Subcutaneous abdominal adipose tissue (tissue), 5 donors: ENCODE results near the gene PILRA.
"Not testable (repeated sequence)": the region's sequence is repeated elsewhere in the genome, so short reads cannot be mapped to it uniquely, and the experiment has no call there.

Experiments
- H3K27ac ChIP-seq: one replicate; pipeline ENCODE4 v1.7.0; 2013; ENCODE audit warnings: low read depth, mild to moderate bottlenecking, inconsistent platforms, low read length, moderate library complexity
- H3K27me3 ChIP-seq, 5 donors: one replicate each; pipeline ENCODE4 v1.7.0; 2013; ENCODE audit warnings: low read length in 5 of 5, inconsistent platforms in 1 of 5; ENCODE audit not compliant: control insufficient read depth in 5 of 5, insufficient read depth in 4 of 5
- H3K36me3 ChIP-seq, 5 donors: one replicate each; pipeline ENCODE4 v1.7.0; 2013; ENCODE audit warnings: low read length in 5 of 5; ENCODE audit not compliant: control insufficient read depth in 5 of 5, insufficient read depth in 5 of 5
- H3K4me1 ChIP-seq, 5 donors: one replicate each; pipeline ENCODE4 v1.7.0; 2013; ENCODE audit warnings: low read length in 5 of 5, mild to moderate bottlenecking in 3 of 5, moderate library complexity in 1 of 5; ENCODE audit not compliant: control insufficient read depth in 5 of 5, insufficient read depth in 5 of 5
- H3K4me3 ChIP-seq, 5 donors: one replicate each; pipeline ENCODE4 v1.7.0; 2013; ENCODE audit warnings: low read length in 5 of 5, low read depth in 1 of 5
- H3K9ac ChIP-seq, 5 donors: one replicate each; pipeline ENCODE4 v1.7.0; 2013; ENCODE audit warnings: low read length in 5 of 5, mild to moderate bottlenecking in 4 of 5, moderate library complexity in 3 of 5
- H3K9me3 ChIP-seq, 5 donors: one replicate each; pipeline ENCODE4 v1.7.0; 2013; ENCODE audit warnings: low read length in 5 of 5; ENCODE audit not compliant: control insufficient read depth in 5 of 5
- donor health status: healthy.
- donor health status: healthy.
- donor health status: healthy.
- donor health status: healthy.
- donor health status: healthy.

Gene PILRA

DNA sequence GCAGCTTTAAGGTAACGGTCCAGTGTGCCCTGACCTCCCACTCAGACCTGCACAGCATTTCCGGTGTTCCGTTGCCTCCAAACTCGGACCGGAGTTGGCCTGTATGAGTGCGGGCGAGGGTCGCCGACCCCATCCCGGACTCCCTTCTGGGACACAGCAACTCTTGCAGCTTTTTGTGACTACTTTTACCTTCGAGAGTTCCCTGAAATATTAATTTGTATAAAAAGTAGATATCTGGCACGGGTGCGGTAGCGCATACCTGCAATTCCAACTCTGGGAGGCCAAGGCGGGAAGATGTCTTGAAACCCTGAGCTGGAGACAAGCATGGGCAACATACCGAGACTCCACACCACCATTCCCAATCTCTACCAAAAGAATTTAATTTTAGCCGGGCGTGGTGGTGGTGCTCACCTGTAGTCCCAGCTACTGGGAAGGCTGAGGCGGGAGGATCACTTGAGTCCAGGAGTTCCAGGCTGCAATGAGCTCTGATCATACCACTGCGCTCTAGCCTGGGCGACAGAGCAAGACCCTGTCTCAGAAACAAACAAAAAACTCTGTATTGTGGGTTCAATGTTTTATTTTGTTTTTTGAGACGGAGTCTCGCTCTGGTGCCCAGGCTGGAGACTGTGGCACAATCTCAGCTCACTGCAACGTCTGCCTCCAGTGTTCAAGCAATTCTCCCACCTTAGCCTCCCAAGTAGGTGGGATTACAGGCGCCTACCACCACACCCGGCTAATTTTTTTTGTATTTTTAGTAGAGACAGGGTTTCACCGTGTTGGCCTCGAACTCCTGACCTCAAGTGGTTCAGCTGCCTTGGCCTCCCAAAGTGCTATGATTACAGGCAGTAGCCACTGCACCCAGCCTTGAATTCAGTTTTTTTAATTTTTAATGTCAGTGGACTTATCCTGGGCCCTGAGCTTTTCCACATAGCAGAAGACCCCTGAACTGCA, 64.1 kb downstream of the PILRA start:
- no peak overlapping the region for H3K9ac ChIP-seq
- no peaks in the 10 kb centered on the region for H3K9me3 ChIP-seq
- H3K27ac ChIP-seq = no peak overlapping the region
- peaks cover 2 to 38% (median 31%) of the 10 kb centered on the region in 5 donors for H3K4me1 ChIP-seq
- H3K27me3 ChIP-seq = no peaks in the 10 kb centered on the region
- H3K36me3 ChIP-seq = peaks cover 0 to 22% (median 21%) of the 10 kb centered on the region in 5 donors
- peak overlapping the region in 1 of 5 donors; percentile 90 for H3K4me3 ChIP-seq

DNA sequence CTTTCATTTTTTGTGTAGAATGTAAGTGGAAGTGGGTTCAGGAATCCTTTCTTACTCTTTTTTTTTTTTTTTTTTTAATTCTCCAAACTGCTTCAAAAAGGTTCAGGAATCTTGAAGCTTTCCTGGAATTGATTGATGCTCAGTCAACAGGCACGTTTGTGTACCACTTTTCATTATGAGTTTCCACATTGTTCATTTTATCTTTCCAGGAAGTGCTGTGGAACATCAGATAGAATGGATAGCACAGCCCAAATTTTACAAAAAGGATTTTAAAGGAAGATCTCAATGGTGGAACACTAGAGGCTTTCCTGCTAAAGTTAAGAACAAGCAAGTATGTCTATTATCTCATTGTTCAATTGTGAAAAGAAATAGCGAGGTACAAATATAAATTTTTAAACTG, 64.9 kb downstream of the PILRA start:
- no peak overlapping the region for H3K27ac ChIP-seq
- H3K4me1 ChIP-seq = peaks cover 2 to 34% (median 25%) of the 10 kb centered on the region in 5 donors
- H3K27me3 ChIP-seq = no peaks in the 10 kb centered on the region
- peaks cover 0 to 17% (median 15%) of the 10 kb centered on the region in 5 donors for H3K36me3 ChIP-seq
- no peak overlapping the region for H3K4me3 ChIP-seq
- no peak overlapping the region for H3K9ac ChIP-seq
- no peaks in the 10 kb centered on the region for H3K9me3 ChIP-seq

DNA sequence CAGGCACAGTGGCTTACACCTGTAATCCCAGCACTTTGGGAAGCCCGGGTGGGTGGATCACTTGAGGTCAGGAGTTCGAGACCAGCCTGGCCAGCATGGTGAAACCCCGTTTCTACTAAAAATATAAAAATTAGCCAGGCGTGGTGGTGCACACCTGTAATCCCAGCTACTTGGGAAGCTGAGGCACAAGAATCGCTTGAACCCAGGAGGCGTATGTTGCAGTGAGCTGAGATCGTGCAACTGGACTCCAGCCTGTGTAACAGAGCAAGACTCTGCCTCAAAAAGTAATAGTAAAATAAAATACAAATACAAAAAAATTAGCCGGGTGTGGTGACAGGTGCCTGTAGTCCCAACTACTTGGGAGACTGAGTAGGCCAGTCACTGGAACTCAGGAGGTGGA, 65.4 kb downstream of the PILRA start:
- H3K27ac ChIP-seq, H3K4me3 ChIP-seq, H3K9ac ChIP-seq, H3K27me3 ChIP-seq, H3K9me3 ChIP-seq: not testable (repeated sequence)
- H3K4me1 ChIP-seq = peaks cover 2 to 34% (median 19%) of the 10 kb centered on the region in 5 donors
- peaks cover 0 to 11% (median 10%) of the 10 kb centered on the region in 5 donors for H3K36me3 ChIP-seq

DNA sequence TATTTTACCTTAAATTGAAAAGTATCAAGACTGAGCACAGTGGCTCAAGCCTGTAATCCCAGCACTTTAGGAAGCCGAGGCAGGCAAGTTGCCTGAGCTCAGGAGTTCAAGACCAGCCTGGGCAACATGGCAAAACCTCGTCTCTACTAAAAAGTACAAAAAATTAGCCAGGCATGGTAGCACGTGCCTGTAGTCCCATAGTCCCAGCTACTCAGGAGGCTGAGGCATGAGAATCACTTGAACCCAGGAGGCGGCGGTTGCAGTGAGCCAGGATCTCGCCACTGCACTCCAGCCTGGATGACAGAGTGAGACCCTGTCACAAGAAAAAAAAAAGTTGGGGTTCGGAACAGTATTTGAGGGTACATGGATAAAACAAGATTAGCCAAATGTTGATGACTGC, 66.0 kb downstream of the PILRA start:
- not testable (repeated sequence) for H3K27ac ChIP-seq, H3K27me3 ChIP-seq, H3K4me3 ChIP-seq, H3K9ac ChIP-seq, H3K9me3 ChIP-seq, H3K36me3 ChIP-seq
- H3K4me1 ChIP-seq = peaks cover 2 to 36% (median 21%) of the 10 kb centered on the region in 5 donors

DNA sequence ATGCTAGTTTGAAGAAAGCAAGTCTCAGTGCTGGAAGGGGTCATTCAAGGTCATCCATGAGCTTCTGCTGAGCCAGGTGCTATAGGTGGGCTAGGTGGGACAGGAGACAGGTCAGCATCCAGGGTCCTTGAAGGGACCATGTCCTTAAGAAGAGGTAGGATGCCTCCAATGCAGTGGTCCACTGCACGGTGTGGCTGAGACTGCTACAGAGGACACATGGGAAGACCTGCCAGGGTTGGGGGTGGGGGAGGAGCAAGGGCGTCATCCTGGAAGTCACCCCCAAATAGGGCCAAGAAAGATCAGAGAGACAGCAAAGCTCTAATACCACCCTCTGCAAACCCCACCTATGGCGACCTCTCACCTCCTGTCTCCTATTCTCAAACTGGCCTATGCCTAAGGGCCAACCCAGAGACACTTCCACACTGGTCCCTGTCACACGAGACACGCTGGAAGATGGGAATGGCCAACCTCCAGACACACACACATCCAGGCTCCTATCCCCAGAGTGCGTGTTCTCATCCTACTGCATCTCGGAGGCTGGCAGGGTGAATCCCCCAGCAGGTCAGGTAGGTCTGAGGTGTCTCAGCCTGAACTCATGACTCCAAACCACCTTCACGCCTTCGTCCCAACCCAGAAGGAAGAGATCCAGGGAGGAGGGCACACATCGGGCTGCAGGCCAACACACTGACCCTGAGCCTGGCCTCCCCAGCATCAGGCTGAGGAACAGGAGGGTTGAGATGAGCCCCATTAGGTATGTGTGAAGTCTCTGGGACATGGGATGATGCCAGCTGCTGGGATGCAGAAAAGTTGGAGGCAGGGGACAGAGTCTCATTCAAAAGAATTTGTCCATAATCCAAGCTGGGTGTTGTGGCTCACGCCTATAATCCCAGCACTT, 68.6 kb downstream of the PILRA start:
- no peak overlapping the region for H3K27ac ChIP-seq
- H3K27me3 ChIP-seq = no peaks in the 10 kb centered on the region

GRCh38 chr7:100443096-100443840, 70.0 kb downstream of the PILRA start:
- Histone ChIP-seq H3K27ac (peak overlapping the region; percentile 78), H3K9me3 (no peaks in the 10 kb centered on the region), H3K4me1 (peaks cover 0 to 33% (median 16%) of the 10 kb centered on the region in 5 donors), H3K36me3 (no peaks in the 10 kb centered on the region), H3K27me3 (no peaks in the 10 kb centered on the region), H3K9ac (peak overlapping the region in 1 of 5 donors; percentile 30), H3K4me3 (no peak overlapping the region)

More for the DNA sequence above, 68.6 kb downstream of the PILRA start:
- no peaks in the 10 kb centered on the region for H3K36me3 ChIP-seq
- H3K4me3 ChIP-seq = no peak overlapping the region
- H3K9me3 ChIP-seq = no peaks in the 10 kb centered on the region
- H3K9ac ChIP-seq = no peak overlapping the region
- H3K4me1 ChIP-seq = peaks cover 0 to 33% (median 19%) of the 10 kb centered on the region in 5 donors

- peaks cover 0 to 35% (median 16%) of the 10 kb centered on the region in 5 donors for H3K4me1 ChIP-seq
- H3K27me3 ChIP-seq = no peaks in the 10 kb centered on the region
- H3K4me3 ChIP-seq = peak overlapping the region in 1 of 5 donors; percentile 14
- no peaks in the 10 kb centered on the region for H3K9me3 ChIP-seq
- peak overlapping the region in 2 of 5 donors; percentile 8 to 35 for H3K9ac ChIP-seq
- H3K36me3 ChIP-seq = no peaks in the 10 kb centered on the region
- H3K27ac ChIP-seq = peak overlapping the region; percentile 78
These were observed 71.3 kb downstream of the PILRA start for GRCh38 chr7:100444311-100445278.

- Histone ChIP-seq H3K27me3 (no peaks in the 10 kb centered on the region), H3K4me1 (peaks cover 0 to 45% (median 26%) of the 10 kb centered on the region in 5 donors), H3K9me3 (no peaks in the 10 kb centered on the region), H3K9ac (peak overlapping the region in 1 of 5 donors; percentile 31), H3K27ac (no peak overlapping the region), H3K36me3 (no peaks in the 10 kb centered on the region), H3K4me3 (no peak overlapping the region)
These were observed 72.8 kb downstream of the PILRA start for GRCh38 chr7:100446040-100446439.

DNA sequence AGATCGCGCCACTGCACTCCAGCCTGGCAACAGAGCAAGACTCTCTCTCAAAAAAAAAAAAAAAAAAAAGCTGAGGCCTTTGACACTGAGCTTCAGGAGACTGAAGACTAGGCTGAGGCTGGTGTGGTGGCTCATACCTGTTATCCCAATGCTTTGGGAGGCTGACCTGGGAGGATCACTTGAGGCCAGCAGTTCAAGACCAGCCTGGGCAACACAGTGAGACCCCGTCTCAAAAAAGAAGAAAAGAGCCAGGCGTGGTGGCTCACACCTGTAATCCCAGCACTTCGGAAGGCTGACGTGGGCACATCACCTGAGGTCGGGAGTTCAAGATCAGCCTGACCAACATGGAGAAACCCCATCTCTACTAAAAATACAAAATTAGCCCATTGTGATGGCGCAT, 74.1 kb downstream of the PILRA start:
- peaks cover 0 to 45% (median 26%) of the 10 kb centered on the region in 5 donors for H3K4me1 ChIP-seq
- H3K4me3 ChIP-seq, H3K27ac ChIP-seq, H3K9me3 ChIP-seq, H3K27me3 ChIP-seq, H3K9ac ChIP-seq, H3K36me3 ChIP-seq: not testable (repeated sequence)
